Fibroblast of mammary gland (primary cell): ENCODE measurements around the gene MS4A3.
"Not testable (repeated sequence)": the region's sequence is repeated elsewhere in the genome, so short reads cannot be mapped to it uniquely, and the experiment has no call there.

Experiments used
- DNase-seq: peaks from one replicate; pipeline ENCODE4 v3.0.0-alpha.2; 2010; ENCODE audit warnings: low read depth
- H3K4me3 ChIP-seq: 2 replicates; pipeline ENCODE4 v1.5.1; 2011; ENCODE audit warnings: low read depth, mild to moderate bottlenecking, low read length, moderate library complexity; ENCODE audit not compliant: control insufficient read depth
- CTCF ChIP-seq: conservative IDR thresholded peaks from 2 replicates; pipeline ENCODE4 v1.5.1; 2011; ENCODE audit warnings: low read depth, low read length, inconsistent platforms; ENCODE audit not compliant: control insufficient read depth, insufficient read depth

Gene MS4A3

GRCh38 chr11:60059052-60059451, 2.6 kb downstream of the MS4A3 start:
- no peak for DNase-seq
- H3K4me3 ChIP-seq, result no peak overlapping the region
- no peak for TF ChIP-seq CTCF

GRCh38 chr11:60059521-60060240, 3.2 kb downstream of the MS4A3 start:
- no peak overlapping the region for H3K4me3 ChIP-seq
- no peak for DNase-seq
- no peak for TF ChIP-seq CTCF

- DNase-seq, result no peak
Observed at GRCh38 chr11:60064111-60064510, 7.6 kb downstream of the MS4A3 start.

GRCh38 chr11:60065801-60066200, 9.3 kb downstream of the MS4A3 start:
- no peak for TF ChIP-seq CTCF

More at GRCh38 chr11:60064111-60064510, 7.6 kb downstream of the MS4A3 start:
- TF ChIP-seq CTCF, result no peak
- no peak overlapping the region for H3K4me3 ChIP-seq

DNA sequence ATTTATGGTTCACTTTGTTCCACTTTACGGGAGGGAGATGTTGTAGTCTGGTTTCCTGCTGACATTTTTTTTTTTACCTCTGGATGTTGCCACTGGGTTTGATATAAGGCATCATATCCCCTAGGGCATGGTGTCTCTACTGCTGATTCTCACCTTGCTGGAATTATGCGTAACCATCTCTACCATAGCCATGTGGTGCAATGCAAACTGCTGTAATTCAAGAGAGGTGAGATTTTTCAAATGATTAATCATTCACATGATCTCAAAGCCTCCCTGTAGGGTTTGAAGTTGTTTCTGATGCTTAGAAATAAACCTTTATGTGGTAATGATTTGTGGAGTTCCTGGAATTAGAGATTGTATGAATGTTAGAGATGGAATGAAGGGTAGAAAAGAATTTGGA, 13.0 kb downstream of the MS4A3 start:
- TF ChIP-seq CTCF, result no peak
- DNase-seq, result no peak
- H3K4me3 ChIP-seq, result no peak overlapping the region

More at GRCh38 chr11:60065801-60066200, 9.3 kb downstream of the MS4A3 start:
- H3K4me3 ChIP-seq, result no peak overlapping the region
- no peak for DNase-seq

DNA sequence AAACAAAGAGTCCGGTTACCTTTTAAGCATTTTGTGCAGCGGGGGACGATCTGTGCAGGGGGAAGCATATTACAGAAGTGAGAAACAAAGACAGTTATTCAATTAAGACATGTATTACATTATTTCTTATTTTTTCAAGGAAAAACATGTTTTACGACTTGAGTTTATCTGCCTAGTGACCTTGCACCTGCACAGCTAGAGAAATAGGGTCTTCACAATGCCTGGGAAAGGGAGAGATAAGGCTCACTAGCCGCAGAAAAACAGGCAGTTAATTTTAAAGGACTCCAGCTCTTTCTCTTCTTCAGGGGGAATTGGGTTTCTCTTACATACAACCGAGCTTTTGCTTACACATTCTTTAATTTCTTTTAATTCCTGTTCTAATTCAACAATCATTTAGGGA, 15.2 kb downstream of the MS4A3 start:
- H3K4me3 ChIP-seq, DNase-seq: not testable (repeated sequence)

DNA sequence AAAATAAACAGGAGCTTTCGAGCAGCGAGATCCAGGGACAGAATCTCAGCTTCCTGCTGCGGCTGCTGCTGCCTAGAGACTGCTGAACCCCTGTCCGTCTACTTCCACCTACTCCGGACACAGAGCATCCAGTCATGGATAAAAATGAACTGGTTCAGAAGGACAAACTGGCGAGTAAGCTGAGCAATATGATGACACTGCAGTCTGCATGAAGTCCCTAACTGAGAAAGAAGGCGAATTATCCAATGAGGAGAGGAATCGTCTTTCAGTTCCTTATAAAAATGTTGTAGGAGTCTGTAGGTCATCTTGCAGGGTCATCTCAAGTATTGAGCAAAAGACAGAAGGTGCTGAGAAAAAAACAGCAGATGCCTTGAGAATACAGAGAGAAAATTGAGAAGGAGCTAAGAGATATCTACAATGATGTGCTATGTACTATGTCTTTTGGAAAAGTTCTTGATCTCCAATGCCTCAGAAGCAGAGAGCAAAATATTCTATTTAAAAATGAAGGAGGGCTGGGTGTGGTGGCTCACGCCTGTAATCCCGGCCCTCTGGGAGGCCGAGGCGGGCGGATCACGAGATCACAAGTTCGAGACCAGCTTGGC, 20.9 kb downstream of the MS4A3 start:
- H3K4me3 ChIP-seq, result no peak overlapping the region
- no peak for DNase-seq
- no peak for TF ChIP-seq CTCF
